ENCODE measurements around the gene MYH16. TPM values are rescaled to one million over a fixed set of nuclear protein-coding genes. Genes with fewer than 3 reads are reported as not detected.

Gene MYH16
- total and polyA plus RNA-seq, 9 of the 15 experiments (the other 6 are each of a cell fraction or from before 2014, with no cell fraction given), result 0.09 TPM; not detected in 8

GRCh38 chr7:99229234-99229633, 43.4 kb upstream of the MYH16 start:
- ATAC-seq, result no peak
- no peak for DNase-seq (ENCODE audit: extremely low read depth in 1 of 4, low spot score in 3 of 4)
- no peak for FAIRE-seq
- in situ Hi-C loops (cut with MboI), result no loop called here
- H3K4me1 ChIP-seq (replicated peaks in 1 of 2; ENCODE audit: control insufficient read depth in 2 of 2, insufficient read depth in 2 of 2, low read length in 2 of 2), result peaks cover 5 to 22% of the 10 kb centered on the region in 2 experiments; a peak in 4 of 5 replicates
- no peaks in the 10 kb centered on the region for H4K20me1 ChIP-seq (replicated peaks; ENCODE audit: control insufficient read depth, insufficient read depth, low read length)
- H2AFZ ChIP-seq (ENCODE audit: low read depth, low read length), result no peak overlapping the region
- H3K27ac ChIP-seq (ENCODE audit: extremely low read depth, low read depth, low read length), result no peak overlapping the region
- H3K4me3 ChIP-seq, result no peak overlapping the region
- intact Hi-C loops (cut with micrococcal nuclease), result loop anchor here (10.0 kb wide), 1 partner anchor 84 kb away; the partner anchor contains the start of gene SMURF1
- POLR2A ChIA-PET, result no interaction called here
- H3K9me1 ChIP-seq (ENCODE audit: control insufficient read depth, insufficient read depth, low read length), result no peaks in the 10 kb centered on the region
- H3K9ac ChIP-seq (ENCODE audit: insufficient read depth in 1 of 2, low read depth in 2 of 2, low read length in 2 of 2), result no peak overlapping the region
- no peaks in the 10 kb centered on the region for H3K9me3 ChIP-seq (replicated peaks; ENCODE audit: control insufficient read depth, insufficient read depth, low read depth, low read length)
- H3K4me2 ChIP-seq (ENCODE audit: insufficient read depth, low read length), result no peak overlapping the region
- no TSS peak for BruUV-seq (replicated peaks)
- CTCF ChIA-PET (ENCODE audit: low intra/inter-chr PET ratio), result no interaction called here
- WGBS (ENCODE audit: insufficient coverage, low coverage, missing lambda C conversion rate), result 15% methylated on average over 4 of the region's 4 CpGs
- H3K27me3 ChIP-seq (ENCODE audit: control insufficient read depth in 2 of 2, insufficient read depth in 2 of 2, low read length in 2 of 2), result peaks cover 7 to 18% of the 10 kb centered on the region in 2 experiments; a peak in 3 of 5 replicates
- H3K36me3 ChIP-seq (ENCODE audit: control insufficient read depth, insufficient read depth, low read length), result no peaks in the 10 kb centered on the region
- H3K79me2 ChIP-seq (ENCODE audit: control insufficient read depth, insufficient read depth, low read length), result no peaks in the 10 kb centered on the region
- no peak for TF ChIP-seq CAMTA2 (CRISPR knock-in tag; conservative IDR thresholded peaks at IDR 0.05)
- no peak for TF ChIP-seq HCFC1 (IDR thresholded peaks at IDR 0.05; ENCODE audit: low read depth, low read length)
- TF ChIP-seq PRMT5 (CRISPR knock-in tag; IDR thresholded peaks at IDR 0.05), result no peak
- TF ChIP-seq FOXK1 (CRISPR knock-in tag; IDR thresholded peaks at IDR 0.05; ENCODE audit: borderline replicate concordance), result no peak
- TF ChIP-seq HMGXB4 (CRISPR knock-in tag; IDR thresholded peaks at IDR 0.05), result no peak
- TF ChIP-seq FOXP4 (CRISPR knock-in tag; IDR thresholded peaks at IDR 0.05; ENCODE audit: borderline replicate concordance), result no peak
- TF ChIP-seq ZNF318 (IDR thresholded peaks at IDR 0.05; ENCODE audit: borderline replicate concordance in 1 of 2, low read depth in 1 of 2), result no peak
- TF ChIP-seq POLR3G (IDR thresholded peaks at IDR 0.05; ENCODE audit: extremely low read depth, insufficient read length, insufficient replicate concordance), result no peak

Measured in K562 (cell line).